ENCODE data around the gene IL25. TPM values are rescaled to one million over a fixed set of nuclear protein-coding genes. Genes with fewer than 3 reads are reported as not detected.

IL25 gene
- total and polyA plus RNA-seq, 4 donors, result not detected

- Histone ChIP-seq H3K27me3 (ENCODE audit: control insufficient read depth in 3 of 3, insufficient read depth in 3 of 3, low read length in 2 of 3) (no peaks in the 10 kb centered on the region), H3K4me3 (no peak overlapping the region), H3K9ac (ENCODE audit: insufficient read depth in 1 of 2, low read length in 2 of 2) (no peak overlapping the region), H3K36me3 (ENCODE audit: control insufficient read depth in 4 of 4, insufficient read depth in 4 of 4, low read length in 4 of 4) (no peaks in the 10 kb centered on the region), H3K4me1 (ENCODE audit: control insufficient read depth in 5 of 5, insufficient read depth in 5 of 5, low read length in 5 of 5) (peaks cover 0 to 12% (median 0%) of the 10 kb centered on the region in 5 donors), H3K27ac (ENCODE audit: low read depth in 1 of 2, low read length in 1 of 2) (no peak overlapping the region), H3K9me3 (ENCODE audit: control insufficient read depth in 4 of 4, insufficient read depth in 3 of 4, low read length in 3 of 4) (no peaks in the 10 kb centered on the region)
- DNase-seq (no peak), ATAC-seq (ENCODE audit: insufficient read depth, low FRiP score) (no peak)
- no peak for TF ChIP-seq CTCF (IDR thresholded peaks at IDR 0.05; ENCODE audit: control extremely low read depth, extremely low read depth)
- 80 to 85% methylated on average over 14 of the region's 14 CpGs for WGBS, 2 donors
These were observed 5.3 kb downstream of the IL25 start for GRCh38 chr14:23377573-23378563.

GRCh38 chr14:23378612-23379220 is 6.1 kb downstream of the IL25 start:
- WGBS, 2 donors, result 85 to 87% methylated on average over 11 of the region's 11 CpGs
- H3K9ac ChIP-seq (ENCODE audit: insufficient read depth in 1 of 2, low read length in 2 of 2), result no peak overlapping the region
- no peak overlapping the region for H3K27ac ChIP-seq (ENCODE audit: low read depth in 1 of 2, low read length in 1 of 2)
- DNase-seq, result no peak
- no peaks in the 10 kb centered on the region for H3K9me3 ChIP-seq (ENCODE audit: control insufficient read depth in 4 of 4, insufficient read depth in 3 of 4, low read length in 3 of 4)
- no peak overlapping the region for H3K4me3 ChIP-seq
- TF ChIP-seq CTCF (IDR thresholded peaks at IDR 0.05; ENCODE audit: control extremely low read depth, extremely low read depth), result no peak
- peaks cover 0 to 4% (median 0%) of the 10 kb centered on the region in 4 donors for H3K36me3 ChIP-seq (ENCODE audit: control insufficient read depth in 4 of 4, insufficient read depth in 4 of 4, low read length in 4 of 4)
- peaks cover 0 to 12% (median 0%) of the 10 kb centered on the region in 5 donors for H3K4me1 ChIP-seq (ENCODE audit: control insufficient read depth in 5 of 5, insufficient read depth in 5 of 5, low read length in 5 of 5)
- no peaks in the 10 kb centered on the region for H3K27me3 ChIP-seq (ENCODE audit: control insufficient read depth in 3 of 3, insufficient read depth in 3 of 3, low read length in 2 of 3)
- ATAC-seq (ENCODE audit: insufficient read depth, low FRiP score), result no peak

- Histone ChIP-seq H3K27ac (ENCODE audit: low read depth in 1 of 2, low read length in 1 of 2) (no peak overlapping the region), H3K4me1 (ENCODE audit: control insufficient read depth in 5 of 5, insufficient read depth in 5 of 5, low read length in 5 of 5) (peaks cover 0 to 12% (median 0%) of the 10 kb centered on the region in 5 donors), H3K4me3 (no peak overlapping the region), H3K36me3 (ENCODE audit: control insufficient read depth in 4 of 4, insufficient read depth in 4 of 4, low read length in 4 of 4) (peaks cover 0 to 6% (median 0%) of the 10 kb centered on the region in 4 donors), H3K27me3 (ENCODE audit: control insufficient read depth in 3 of 3, insufficient read depth in 3 of 3, low read length in 2 of 3) (no peaks in the 10 kb centered on the region), H3K9ac (ENCODE audit: insufficient read depth in 1 of 2, low read length in 2 of 2) (no peak overlapping the region), H3K9me3 (ENCODE audit: control insufficient read depth in 4 of 4, insufficient read depth in 3 of 4, low read length in 3 of 4) (no peaks in the 10 kb centered on the region)
- peak; percentile 37 to 61 (median 58) for DNase-seq
- TF ChIP-seq CTCF (IDR thresholded peaks at IDR 0.05; ENCODE audit: control extremely low read depth, extremely low read depth), result peak; percentile 87
- peak; percentile 68 for ATAC-seq (ENCODE audit: insufficient read depth, low FRiP score)
- 35 to 39% methylated on average over 12 of the region's 12 CpGs for WGBS, 2 donors
These were observed 7.0 kb downstream of the IL25 start for GRCh38 chr14:23379366-23380196.
